ENCODE measurements around the gene DEAF1.

- no peak for TF ChIP-seq CTCF (conservative IDR thresholded peaks at IDR 0.05; ENCODE audit: low read depth, low read length)
- no peak for TF ChIP-seq EZH2 (IDR thresholded peaks at IDR 0.05; ENCODE audit: low read length, unreplicated experiment)
- no peak for TF ChIP-seq EZH2phosphoT487 (IDR thresholded peaks at IDR 0.05; ENCODE audit: borderline replicate concordance, low read length)
Observed at GRCh38 chr11:625636-626268, 69.3 kb downstream of the DEAF1 start.

All from PC-3 (cell line).